ENCODE measurements around the gene SFMBT2. TPM values are rescaled to one million over a fixed set of nuclear protein-coding genes. Genes with fewer than 3 reads are reported as not detected.

Gene SFMBT2
- total RNA-seq, 6 experiments from 2014 or later = 1.4 to 3.4 (median 1.8) TPM

- Histone ChIP-seq H3K27ac (no peak overlapping the region), H3K9me3 (no peaks in the 10 kb centered on the region), H3K36me3 (no peaks in the 10 kb centered on the region), H3K4me3 (no peak overlapping the region), H3K27me3 (no peaks in the 10 kb centered on the region), H3K4me1 (no peaks in the 10 kb centered on the region)
- DNase-seq (no peak), ATAC-seq (no peak)
- 69% methylated on average over 10 of the region's 11 CpGs for WGBS (ENCODE audit: insufficient coverage, low coverage, low lambda C conversion rate, missing lambda C conversion rate)
- no peak for TF ChIP-seq POLR2A (IDR thresholded peaks at IDR 0.05)
- TF ChIP-seq CTCF (IDR thresholded peaks at IDR 0.05) = no peak
- intact Hi-C loops (cut with DNase I) = no loop called here
These were observed 45.6 kb downstream of the SFMBT2 start for GRCh38 chr10:7365027-7365745.

GRCh38 chr10:7364474-7364873 lies 46.4 kb downstream of the SFMBT2 start:
- intact Hi-C loops (cut with DNase I) = no loop called here

GRCh38 chr10:7363700-7364099 lies 47.1 kb downstream of the SFMBT2 start:
- ATAC-seq = no peak
- Histone ChIP-seq H3K4me3 (no peak overlapping the region), H3K27ac (no peak overlapping the region), H3K27me3 (no peaks in the 10 kb centered on the region), H3K4me1 (no peaks in the 10 kb centered on the region), H3K9me3 (no peaks in the 10 kb centered on the region), H3K36me3 (no peaks in the 10 kb centered on the region)
- TF ChIP-seq CTCF (IDR thresholded peaks at IDR 0.05) = no peak
- TF ChIP-seq POLR2A (IDR thresholded peaks at IDR 0.05) = no peak
- WGBS (ENCODE audit: insufficient coverage, low coverage, low lambda C conversion rate, missing lambda C conversion rate) = 76% methylated on average over 6 of the region's 6 CpGs
- intact Hi-C loops (cut with DNase I) = no loop called here
- DNase-seq = no peak

More at GRCh38 chr10:7364474-7364873, 46.4 kb downstream of the SFMBT2 start:
- no peak for TF ChIP-seq POLR2A (IDR thresholded peaks at IDR 0.05)
- TF ChIP-seq CTCF (IDR thresholded peaks at IDR 0.05) = no peak
- no peak for ATAC-seq
- H3K27me3 ChIP-seq = no peaks in the 10 kb centered on the region
- no peak for DNase-seq
- WGBS (ENCODE audit: insufficient coverage, low coverage, low lambda C conversion rate, missing lambda C conversion rate) = 67% methylated on average over 5 of the region's 6 CpGs
- no peak overlapping the region for H3K4me3 ChIP-seq
- H3K36me3 ChIP-seq = no peaks in the 10 kb centered on the region
- no peak overlapping the region for H3K27ac ChIP-seq
- no peaks in the 10 kb centered on the region for H3K9me3 ChIP-seq
- H3K4me1 ChIP-seq = no peaks in the 10 kb centered on the region

GRCh38 chr10:7362471-7362870 lies 48.4 kb downstream of the SFMBT2 start:
- H3K9me3 ChIP-seq = no peaks in the 10 kb centered on the region
- H3K4me1 ChIP-seq = no peaks in the 10 kb centered on the region
- H3K4me3 ChIP-seq = no peak overlapping the region
- ATAC-seq (no peak), DNase-seq (no peak)
- H3K36me3 ChIP-seq = no peaks in the 10 kb centered on the region
- no peak overlapping the region for H3K27ac ChIP-seq
- WGBS (ENCODE audit: insufficient coverage, low coverage, low lambda C conversion rate, missing lambda C conversion rate) = 76% methylated on average over 2 of the region's 3 CpGs
- TF ChIP-seq CTCF (IDR thresholded peaks at IDR 0.05) (no peak), POLR2A (IDR thresholded peaks at IDR 0.05) (no peak)
- intact Hi-C loops (cut with DNase I) = no loop called here
- H3K27me3 ChIP-seq = no peaks in the 10 kb centered on the region

Data from right lobe of liver (tissue), 6 donors.